Panc1 (cell line): ENCODE measurements around the gene GRIP2.

Experiments
- CTCF ChIP-seq: fragments of 450-650 bp; IDR thresholded peaks from 2 replicates; pipeline ENCODE4 v1.5.1; 2017; ENCODE audit warnings: mild to moderate bottlenecking
- SIN3A ChIP-seq: IDR thresholded peaks from 2 replicates; pipeline ENCODE4 v1.6.1; 2012; ENCODE audit warnings: low read depth, mild to moderate bottlenecking, low read length, moderate library complexity, borderline replicate concordance; ENCODE audit not compliant: insufficient read depth
- TCF7L2 ChIP-seq: IDR thresholded peaks from 2 replicates; pipeline ENCODE4 v1.6.1; 2011; ENCODE audit warnings: mild to moderate bottlenecking, low read depth, low read length, inconsistent platforms
- TF ChIP-seq, protein P1 (sequence below), 2 experiments: IDR thresholded peaks; 2 replicates each; pipeline ENCODE4 v1.6.1; 2011 to 2012; ENCODE audit warnings: low read depth in 2 of 2, control low read depth in 1 of 2, low read length in 1 of 2, mild to moderate bottlenecking in 1 of 2, moderate library complexity in 1 of 2; ENCODE audit not compliant: insufficient read depth in 1 of 2

DNA sequence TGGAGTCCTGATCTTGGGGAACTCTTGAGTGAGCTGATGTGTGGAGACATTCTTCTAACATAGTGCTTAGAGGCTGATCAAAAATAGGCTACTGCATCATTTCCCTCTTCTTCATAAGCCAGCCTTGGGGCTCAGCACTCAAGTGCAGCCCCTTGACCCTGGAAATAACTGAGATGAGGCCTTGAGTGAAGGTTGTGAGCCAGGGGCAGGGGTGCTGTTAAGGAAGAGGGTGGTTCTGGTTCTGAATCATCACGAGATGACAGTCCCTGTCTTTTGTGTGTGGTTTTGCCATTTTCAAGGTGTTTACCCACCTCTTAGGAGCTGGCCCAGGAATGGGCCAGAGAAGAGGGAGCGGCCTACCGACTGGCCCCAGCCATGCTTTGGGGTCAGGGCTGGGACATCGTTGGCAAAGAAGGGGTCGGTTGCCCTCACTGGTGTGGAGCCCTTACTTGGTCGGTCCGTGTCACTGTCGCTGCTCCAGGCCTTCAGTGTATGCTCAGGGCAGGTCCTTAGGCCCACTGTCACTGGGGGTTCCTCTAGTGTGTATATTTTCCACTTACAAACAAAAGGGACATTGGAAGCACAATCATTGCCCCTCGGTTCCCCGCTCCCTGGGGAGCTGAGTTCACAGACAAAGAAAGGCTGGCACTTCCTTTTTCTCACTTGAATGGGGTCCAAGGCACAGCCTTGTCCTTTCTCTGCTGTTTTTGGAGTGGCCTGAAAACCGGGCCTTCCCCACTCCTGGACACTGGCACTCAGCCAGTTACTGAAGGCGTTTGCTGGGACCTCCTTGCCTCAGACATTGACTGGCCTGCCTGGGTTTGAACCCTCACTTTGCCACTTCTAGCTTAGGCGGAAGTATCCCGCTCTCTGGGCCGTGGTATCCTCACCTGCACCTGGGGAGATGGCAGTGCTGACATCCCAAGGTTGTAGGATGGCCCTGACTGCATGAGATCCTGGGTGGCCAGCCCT is 91.1 kb downstream of the GRIP2 start:
- TF ChIP-seq, protein P1, sequence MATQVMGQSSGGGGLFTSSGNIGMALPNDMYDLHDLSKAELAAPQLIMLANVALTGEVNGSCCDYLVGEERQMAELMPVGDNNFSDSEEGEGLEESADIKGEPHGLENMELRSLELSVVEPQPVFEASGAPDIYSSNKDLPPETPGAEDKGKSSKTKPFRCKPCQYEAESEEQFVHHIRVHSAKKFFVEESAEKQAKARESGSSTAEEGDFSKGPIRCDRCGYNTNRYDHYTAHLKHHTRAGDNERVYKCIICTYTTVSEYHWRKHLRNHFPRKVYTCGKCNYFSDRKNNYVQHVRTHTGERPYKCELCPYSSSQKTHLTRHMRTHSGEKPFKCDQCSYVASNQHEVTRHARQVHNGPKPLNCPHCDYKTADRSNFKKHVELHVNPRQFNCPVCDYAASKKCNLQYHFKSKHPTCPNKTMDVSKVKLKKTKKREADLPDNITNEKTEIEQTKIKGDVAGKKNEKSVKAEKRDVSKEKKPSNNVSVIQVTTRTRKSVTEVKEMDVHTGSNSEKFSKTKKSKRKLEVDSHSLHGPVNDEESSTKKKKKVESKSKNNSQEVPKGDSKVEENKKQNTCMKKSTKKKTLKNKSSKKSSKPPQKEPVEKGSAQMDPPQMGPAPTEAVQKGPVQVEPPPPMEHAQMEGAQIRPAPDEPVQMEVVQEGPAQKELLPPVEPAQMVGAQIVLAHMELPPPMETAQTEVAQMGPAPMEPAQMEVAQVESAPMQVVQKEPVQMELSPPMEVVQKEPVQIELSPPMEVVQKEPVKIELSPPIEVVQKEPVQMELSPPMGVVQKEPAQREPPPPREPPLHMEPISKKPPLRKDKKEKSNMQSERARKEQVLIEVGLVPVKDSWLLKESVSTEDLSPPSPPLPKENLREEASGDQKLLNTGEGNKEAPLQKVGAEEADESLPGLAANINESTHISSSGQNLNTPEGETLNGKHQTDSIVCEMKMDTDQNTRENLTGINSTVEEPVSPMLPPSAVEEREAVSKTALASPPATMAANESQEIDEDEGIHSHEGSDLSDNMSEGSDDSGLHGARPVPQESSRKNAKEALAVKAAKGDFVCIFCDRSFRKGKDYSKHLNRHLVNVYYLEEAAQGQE (IDR thresholded peaks at IDR 0.05; ENCODE audit: insufficient read depth in 1 of 2, low read depth in 2 of 2, low read length in 1 of 2), result no peak
- TF ChIP-seq TCF7L2, result no peak
- no peak for TF ChIP-seq CTCF
- no peak for TF ChIP-seq SIN3A
